AG09319 (cell line): ENCODE results near the gene GHRHR.
A peak's percentile ranks its signal among the peaks of the same experiment; 100 is the strongest.

Experiments
- DNase-seq: peaks from one replicate; pipeline ENCODE4 v3.0.0-alpha.2; 2010; ENCODE audit warnings: low read depth; ENCODE audit errors: extremely low read depth
- CTCF ChIP-seq: IDR thresholded peaks from 2 replicates; pipeline ENCODE4 v1.5.1; 2011; ENCODE audit warnings: low read depth, mild to moderate bottlenecking, inconsistent platforms, low read length, moderate library complexity

Gene GHRHR

GRCh38 chr7:30934225-30934624, 29.5 kb upstream of the GHRHR start:
- no peak for TF ChIP-seq CTCF
- no peak for DNase-seq

- TF ChIP-seq CTCF = no peak
- no peak for DNase-seq
Observed at GRCh38 chr7:30934732-30935568, 28.8 kb upstream of the GHRHR start.

GRCh38 chr7:30935569-30935877, 28.2 kb upstream of the GHRHR start:
- no peak for DNase-seq
- no peak for TF ChIP-seq CTCF

GRCh38 chr7:30936650-30937245, 27.0 kb upstream of the GHRHR start:
- no peak for DNase-seq
- no peak for TF ChIP-seq CTCF

GRCh38 chr7:30937416-30937815, 26.3 kb upstream of the GHRHR start:
- no peak for TF ChIP-seq CTCF
- DNase-seq = no peak

GRCh38 chr7:30938435-30939316, 25.1 kb upstream of the GHRHR start:
- no peak for DNase-seq
- peak; percentile 98 for TF ChIP-seq CTCF
